MCF 10A (cell line): ENCODE measurements around the gene SENP6. TPM values are rescaled to one million over a fixed set of nuclear protein-coding genes. Genes with fewer than 3 reads are reported as not detected.
"Not testable (repeated sequence)": the region's sequence is repeated elsewhere in the genome, so short reads cannot be mapped to it uniquely, and the experiment has no call there.

Experiments
- BruUV-seq: library from RNA; stranded (reverse); fragments of 400-500 nt; replicated peaks from 2 replicates; lab custom pipeline; 2021; lab: Mats Ljungman, UMichigan
- CTCF ChIA-PET: fragments of 300-600 bp; sonication (Branson Sonifier 250); formaldehyde crosslinking; extraction: SDS; loops from one replicate; lab custom pipeline; 2021; ENCODE audit warnings: antibody characterized with exemption, inconsistent platforms; lab: Yijun Ruan, JAX
- POLR2A ChIA-PET: fragments of 300-600, 350-650 bp; sonication (Branson Sonifier 250); formaldehyde crosslinking; extraction: SDS; loops from one replicate; lab custom pipeline; 2020; ENCODE audit warnings: antibody characterized with exemption, inconsistent platforms; lab: Yijun Ruan, JAX
- DNase-seq: peaks from one replicate; pipeline ENCODE4 v3.0.0-alpha.2; 2018; ENCODE audit not compliant: unreplicated experiment
- H3K27ac Mint-ChIP-seq: one replicate; pipeline ENCODE4 v1.8.0; 2022; ENCODE audit warnings: mild to moderate bottlenecking, low read depth, mixed read lengths; ENCODE audit not compliant: unreplicated experiment
- H3K27me3 Mint-ChIP-seq: one replicate; pipeline ENCODE4 v1.8.0; 2022; ENCODE audit warnings: mixed read lengths; ENCODE audit not compliant: insufficient read depth, unreplicated experiment
- H3K36me3 Mint-ChIP-seq: one replicate; pipeline ENCODE4 v1.8.0; 2022; ENCODE audit warnings: mild to moderate bottlenecking, moderate library complexity, mixed read lengths; ENCODE audit not compliant: insufficient read depth, unreplicated experiment
- H3K4me1 Mint-ChIP-seq: one replicate; pipeline ENCODE4 v1.8.0; 2022; ENCODE audit warnings: mixed read lengths; ENCODE audit not compliant: insufficient read depth, unreplicated experiment
- H3K4me3 Mint-ChIP-seq: one replicate; pipeline ENCODE4 v1.8.0; 2022; ENCODE audit warnings: mild to moderate bottlenecking, moderate library complexity, mixed read lengths; ENCODE audit not compliant: unreplicated experiment
- H3K9me3 Mint-ChIP-seq: one replicate; pipeline ENCODE4 v1.8.0; 2022; ENCODE audit warnings: mixed read lengths; ENCODE audit not compliant: unreplicated experiment
- intact Hi-C: fragments of 100-400 bp; cut with micrococcal nuclease; formaldehyde crosslinking; loops from 2 replicates; pipeline ENCODE4 v1.14.1; 2022
- total RNA-seq: library from RNA; stranded (reverse); gene quantifications from 2 replicates; pipeline ENCODE4 v1.2.3, GENCODE V29; 2022
- TF ChIP-seq, protein P1 (sequence below): fragments of 200-600 bp; IDR thresholded peaks from one replicate; pipeline ENCODE4 v1.8.0; 2022; ENCODE audit warnings: antibody characterized with exemption, mild to moderate bottlenecking; ENCODE audit not compliant: unreplicated experiment

SENP6 gene
- total RNA-seq, 1 experiment from 2014 or later = 101 TPM

DNA sequence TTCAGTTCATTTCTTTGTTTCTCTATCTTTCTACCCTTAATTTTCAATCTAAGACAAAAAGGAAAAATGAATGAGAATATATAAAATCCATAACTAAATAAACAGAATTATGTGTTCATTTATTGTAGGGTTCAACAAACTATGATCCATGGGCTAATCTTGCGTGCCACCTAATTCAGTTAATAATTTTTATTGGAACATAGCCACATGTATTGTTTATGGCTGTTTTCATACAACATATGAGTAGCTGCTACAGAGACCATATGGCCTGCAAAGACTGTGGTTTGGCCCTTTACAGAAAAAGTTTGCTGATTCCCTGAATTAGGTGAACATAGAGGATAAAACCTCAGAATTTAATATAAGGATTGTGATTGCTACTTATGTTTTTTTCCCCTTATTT lies 21.8 kb downstream of the SENP6 start:
- H3K27ac Mint-ChIP-seq = no peak overlapping the region
- H3K36me3 Mint-ChIP-seq = peaks cover 40% of the 10 kb centered on the region
- peaks cover 13% of the 10 kb centered on the region for H3K4me1 Mint-ChIP-seq
- intact Hi-C loops = no loop called here
- ChIA-PET POLR2A (interaction anchor here (1.0 kb wide), 1 partner anchor 381 kb away, joined by 3 read pairs; no protein-coding TSS in a partner anchor), CTCF (interaction anchor here (1.2 kb wide), 1 partner anchor 10 kb away, joined by 3 read pairs; no protein-coding TSS in a partner anchor)
- H3K27me3 Mint-ChIP-seq = no peaks in the 10 kb centered on the region
- TF ChIP-seq, protein P1, sequence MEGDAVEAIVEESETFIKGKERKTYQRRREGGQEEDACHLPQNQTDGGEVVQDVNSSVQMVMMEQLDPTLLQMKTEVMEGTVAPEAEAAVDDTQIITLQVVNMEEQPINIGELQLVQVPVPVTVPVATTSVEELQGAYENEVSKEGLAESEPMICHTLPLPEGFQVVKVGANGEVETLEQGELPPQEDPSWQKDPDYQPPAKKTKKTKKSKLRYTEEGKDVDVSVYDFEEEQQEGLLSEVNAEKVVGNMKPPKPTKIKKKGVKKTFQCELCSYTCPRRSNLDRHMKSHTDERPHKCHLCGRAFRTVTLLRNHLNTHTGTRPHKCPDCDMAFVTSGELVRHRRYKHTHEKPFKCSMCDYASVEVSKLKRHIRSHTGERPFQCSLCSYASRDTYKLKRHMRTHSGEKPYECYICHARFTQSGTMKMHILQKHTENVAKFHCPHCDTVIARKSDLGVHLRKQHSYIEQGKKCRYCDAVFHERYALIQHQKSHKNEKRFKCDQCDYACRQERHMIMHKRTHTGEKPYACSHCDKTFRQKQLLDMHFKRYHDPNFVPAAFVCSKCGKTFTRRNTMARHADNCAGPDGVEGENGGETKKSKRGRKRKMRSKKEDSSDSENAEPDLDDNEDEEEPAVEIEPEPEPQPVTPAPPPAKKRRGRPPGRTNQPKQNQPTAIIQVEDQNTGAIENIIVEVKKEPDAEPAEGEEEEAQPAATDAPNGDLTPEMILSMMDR = no peak
- H3K9me3 Mint-ChIP-seq = no peaks in the 10 kb centered on the region
- DNase-seq = no peak
- no TSS peak for BruUV-seq
- H3K4me3 Mint-ChIP-seq = no peak overlapping the region

- Mint-ChIP-seq H3K36me3 (peaks cover 40% of the 10 kb centered on the region), H3K27me3 (no peaks in the 10 kb centered on the region), H3K27ac (no peak overlapping the region), H3K4me1 (peaks cover 8% of the 10 kb centered on the region), H3K4me3 (no peak overlapping the region), H3K9me3 (no peaks in the 10 kb centered on the region)
- ChIA-PET POLR2A (no interaction called here), CTCF (interaction anchor here (0.7 kb wide), 1 partner anchor 34 kb away, joined by 4 read pairs; no protein-coding TSS in a partner anchor)
- intact Hi-C loops = no loop called here
- no TSS peak for BruUV-seq
- DNase-seq = no peak
- TF ChIP-seq, protein P1 = no peak
These were observed 22.7 kb downstream of the SENP6 start for GRCh38 chr6:75624335-75624734.

GRCh38 chr6:75624988-75625387 lies 23.3 kb downstream of the SENP6 start:
- DNase-seq = peak; percentile 64
- peaks cover 8% of the 10 kb centered on the region for H3K4me1 Mint-ChIP-seq
- ChIA-PET POLR2A (no interaction called here), CTCF (interaction anchor here (0.7 kb wide), 1 partner anchor 35 kb away, joined by 4 read pairs; no protein-coding TSS in a partner anchor)
- H3K36me3 Mint-ChIP-seq = peaks cover 47% of the 10 kb centered on the region
- BruUV-seq = no TSS peak
- no peaks in the 10 kb centered on the region for H3K27me3 Mint-ChIP-seq
- intact Hi-C loops = no loop called here
- H3K27ac Mint-ChIP-seq = no peak overlapping the region
- no peaks in the 10 kb centered on the region for H3K9me3 Mint-ChIP-seq
- TF ChIP-seq, protein P1 = no peak
- no peak overlapping the region for H3K4me3 Mint-ChIP-seq

- Mint-ChIP-seq H3K36me3 (peaks cover 51% of the 10 kb centered on the region), H3K27me3 (no peaks in the 10 kb centered on the region), H3K4me1 (no peaks in the 10 kb centered on the region), H3K27ac (no peak overlapping the region), H3K4me3 (no peak overlapping the region), H3K9me3 (no peaks in the 10 kb centered on the region)
- no peak for DNase-seq
- POLR2A ChIA-PET = no interaction called here
- CTCF ChIA-PET = interaction anchor here (0.6 kb wide), 1 partner anchor 32 kb away, joined by 3 read pairs; no protein-coding TSS in a partner anchor
- BruUV-seq = no TSS peak
- TF ChIP-seq, protein P1 = no peak
- intact Hi-C loops = no loop called here
These were observed 24.9 kb downstream of the SENP6 start for GRCh38 chr6:75626561-75626960.

- H3K27me3 Mint-ChIP-seq, BruUV-seq, DNase-seq, H3K9me3 Mint-ChIP-seq, intact Hi-C loops, H3K4me3 Mint-ChIP-seq, H3K27ac Mint-ChIP-seq, CTCF ChIA-PET, H3K4me1 Mint-ChIP-seq, POLR2A ChIA-PET: not testable (repeated sequence)
- H3K36me3 Mint-ChIP-seq = peaks cover 51% of the 10 kb centered on the region
These were observed 26.0 kb downstream of the SENP6 start for GRCh38 chr6:75627708-75628107.
